Natural killer cell treated with Interleukin-12 subunit alpha and Interleukin-12 subunit beta and Interleukin-15 and Interleukin-18, amount 100 ng/mL, for 72 hours (primary cell): Measurements from ENCODE around the gene SGSH. TPM values are rescaled to one million over a fixed set of nuclear protein-coding genes. Genes with fewer than 3 reads are reported as not detected.

Experiments used
- ATAC-seq, 2 donors: fragments of 150-1000 bp; cut with Tn5 transposase in 1 of 2; sonication (Bioruptor Pico), chemical (Tn5 transposase) in 1 of 2; 2 replicates each; pipeline ENCODE4 v1.10.0; 2021
- DNase-seq: peaks from one replicate; pipeline ENCODE4 v3.0.0; 2022; ENCODE audit warnings: low spot score
- H3K27ac Mint-ChIP-seq, 2 donors: 1 replicate in 1 of 2; 2 replicates in 1 of 2; pipeline ENCODE4 v1.8.0; 2022; ENCODE audit warnings: mixed read lengths in 2 of 2, mild to moderate bottlenecking in 1 of 2, moderate library complexity in 1 of 2
- H3K27me3 Mint-ChIP-seq, 2 donors: 1 replicate in 1 of 2; 2 replicates in 1 of 2; pipeline ENCODE4 v1.8.0; 2022; ENCODE audit warnings: mixed read lengths in 2 of 2
- H3K36me3 Mint-ChIP-seq: one replicate; pipeline ENCODE4 v1.8.0; 2022; ENCODE audit warnings: mixed read lengths
- H3K4me1 Mint-ChIP-seq, 2 donors: 1 replicate in 1 of 2; 2 replicates in 1 of 2; pipeline ENCODE4 v1.8.0; 2022; ENCODE audit warnings: low read depth in 2 of 2, mixed read lengths in 2 of 2, mild to moderate bottlenecking in 1 of 2
- H3K4me3 Mint-ChIP-seq: one replicate; pipeline ENCODE4 v1.8.0; 2022; ENCODE audit warnings: mixed read lengths
- H3K9me3 Mint-ChIP-seq: 2 replicates; pipeline ENCODE4 v1.8.0; 2022; ENCODE audit warnings: mixed read lengths
- total RNA-seq, 2 donors: library from RNA; stranded (reverse); gene quantifications; one replicate each; pipeline ENCODE4 v1.2.3, GENCODE V29; 2022

Gene SGSH
- total RNA-seq = 10 to 100 TPM in 1 of 2 donors, 1 to 10 TPM in 1; 9.9 to 32.4 TPM

DNA sequence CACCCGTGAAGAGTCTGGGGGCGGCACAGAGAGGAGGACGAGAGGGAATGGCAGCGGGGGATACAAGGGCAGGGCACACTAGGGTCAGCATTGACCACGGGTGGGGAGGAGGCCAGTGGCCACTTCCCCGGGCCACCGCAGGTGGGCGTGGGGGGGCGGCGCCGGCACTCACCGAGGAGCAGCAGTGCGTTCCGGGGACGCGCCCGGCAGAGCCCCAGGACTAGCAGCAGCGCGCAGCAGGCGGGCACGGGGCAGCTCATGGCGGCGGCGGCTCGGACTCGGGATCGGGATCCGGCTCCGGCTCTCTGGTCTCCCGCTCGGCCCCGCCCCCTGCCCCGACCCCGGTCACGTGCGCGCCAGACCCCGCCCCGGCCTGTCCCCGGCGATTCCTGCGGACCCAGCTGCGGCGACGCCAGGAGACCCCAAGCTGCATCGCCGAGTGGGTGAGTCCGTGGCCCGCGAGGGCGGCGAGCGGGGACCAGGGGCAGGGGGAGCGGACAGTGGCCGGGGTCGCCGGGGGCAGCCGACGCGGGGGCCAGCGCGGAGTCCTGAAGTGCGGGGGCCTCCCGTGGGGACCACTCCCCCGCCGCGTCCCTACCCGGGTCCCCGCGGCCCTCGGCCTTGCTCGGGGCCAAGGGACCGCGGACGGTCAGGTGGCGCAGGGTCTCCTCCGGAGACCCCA, at the start of gene SGSH, which contains the start of gene SLC26A11:
Gene SGSH (minus strand): TSS at position 280 of the 682 bp plus-strand sequence. CDS start 20 bp downstream, at position 260.
Gene SLC26A11 (plus strand): TSS at position 374 of the 682 bp plus-strand sequence. CDS start 1,134 bp downstream, outside the sequence.
- peak within 1 kb of the TSS; percentile 88 for H3K4me3 Mint-ChIP-seq
- peaks cover 27 to 31% of the 10 kb centered on the region in 2 donors for H3K4me1 Mint-ChIP-seq
- DNase-seq (no peak), ATAC-seq (peak; percentile 63 to 65)
- H3K27me3 Mint-ChIP-seq = no peaks in the 10 kb centered on the region
- H3K36me3 Mint-ChIP-seq = no peaks in the 10 kb centered on the region
- no peaks in the 10 kb centered on the region for H3K9me3 Mint-ChIP-seq
- peak within 1 kb of the TSS; percentile 80 to 83 for H3K27ac Mint-ChIP-seq

DNA sequence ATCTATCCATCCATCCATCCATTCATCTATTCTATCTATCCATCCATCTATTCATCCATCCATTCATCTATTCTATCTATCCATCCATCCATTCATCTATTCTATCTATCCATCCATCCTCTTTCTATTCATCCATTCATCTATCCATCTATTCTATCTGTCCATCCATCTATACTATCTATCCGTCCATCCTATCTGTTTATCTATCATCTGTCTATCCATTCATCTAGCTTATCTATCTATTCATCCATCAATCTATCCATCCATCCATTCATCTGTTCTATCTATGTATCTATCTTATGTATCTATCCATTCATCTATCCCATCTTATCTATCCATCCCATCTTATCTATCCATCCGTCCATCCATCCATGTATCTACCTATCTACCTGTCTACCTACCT, 49.3 kb upstream of the SGSH start:
- H3K27ac Mint-ChIP-seq = no peak overlapping the region
- no peaks in the 10 kb centered on the region for H3K27me3 Mint-ChIP-seq
- peaks cover 32% of the 10 kb centered on the region for H3K36me3 Mint-ChIP-seq
- DNase-seq (no peak), ATAC-seq (no peak)
- H3K4me3 Mint-ChIP-seq = no peak overlapping the region
- H3K4me1 Mint-ChIP-seq = peaks cover 23 to 30% of the 10 kb centered on the region in 2 donors
- no peaks in the 10 kb centered on the region for H3K9me3 Mint-ChIP-seq

DNA sequence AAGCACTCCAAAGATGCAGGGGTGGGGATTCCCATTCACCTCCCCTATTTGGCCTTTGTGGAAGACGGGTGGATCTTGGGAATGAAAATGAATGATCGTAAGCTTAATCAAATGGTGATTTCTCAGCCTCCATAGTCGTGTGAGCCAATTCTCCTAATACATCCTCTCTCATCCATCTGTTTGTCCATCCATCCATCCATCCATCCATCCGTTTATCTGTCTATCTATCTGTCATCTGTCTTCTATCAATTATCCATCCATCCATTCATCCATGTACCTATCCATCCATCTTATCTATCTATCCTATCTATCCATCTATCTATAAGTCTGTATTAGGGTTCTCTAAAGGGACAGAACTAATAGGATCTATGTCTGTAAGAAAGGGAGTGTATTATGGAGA, 48.3 kb upstream of the SGSH start:
- no peak overlapping the region for H3K27ac Mint-ChIP-seq
- H3K4me3 Mint-ChIP-seq = no peak overlapping the region
- DNase-seq (no peak), ATAC-seq (no peak)
- H3K27me3 Mint-ChIP-seq = no peaks in the 10 kb centered on the region
- H3K4me1 Mint-ChIP-seq = peaks cover 17 to 24% of the 10 kb centered on the region in 2 donors
- H3K36me3 Mint-ChIP-seq = peaks cover 29% of the 10 kb centered on the region
- H3K9me3 Mint-ChIP-seq = no peaks in the 10 kb centered on the region

DNA sequence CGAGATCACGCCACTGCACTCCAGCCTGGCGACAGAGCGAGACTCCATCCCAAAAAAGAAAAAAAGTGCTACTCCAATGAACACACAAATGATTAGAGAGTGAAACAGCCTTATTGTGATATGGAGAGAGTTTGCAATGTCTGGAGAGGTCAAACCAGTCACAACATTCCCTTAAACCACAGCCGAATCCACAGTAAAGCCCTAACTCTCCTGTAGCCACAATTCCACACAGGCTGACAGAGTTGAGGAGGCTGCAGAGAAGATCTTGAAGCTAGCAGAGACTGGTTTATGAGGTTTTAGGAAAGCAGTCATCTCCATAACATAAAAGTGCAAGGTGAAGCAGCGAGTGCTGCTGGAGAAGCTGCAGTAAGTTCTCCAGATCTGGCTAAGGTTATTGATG, 47.3 kb upstream of the SGSH start:
- no peaks in the 10 kb centered on the region for H3K9me3 Mint-ChIP-seq

DNA sequence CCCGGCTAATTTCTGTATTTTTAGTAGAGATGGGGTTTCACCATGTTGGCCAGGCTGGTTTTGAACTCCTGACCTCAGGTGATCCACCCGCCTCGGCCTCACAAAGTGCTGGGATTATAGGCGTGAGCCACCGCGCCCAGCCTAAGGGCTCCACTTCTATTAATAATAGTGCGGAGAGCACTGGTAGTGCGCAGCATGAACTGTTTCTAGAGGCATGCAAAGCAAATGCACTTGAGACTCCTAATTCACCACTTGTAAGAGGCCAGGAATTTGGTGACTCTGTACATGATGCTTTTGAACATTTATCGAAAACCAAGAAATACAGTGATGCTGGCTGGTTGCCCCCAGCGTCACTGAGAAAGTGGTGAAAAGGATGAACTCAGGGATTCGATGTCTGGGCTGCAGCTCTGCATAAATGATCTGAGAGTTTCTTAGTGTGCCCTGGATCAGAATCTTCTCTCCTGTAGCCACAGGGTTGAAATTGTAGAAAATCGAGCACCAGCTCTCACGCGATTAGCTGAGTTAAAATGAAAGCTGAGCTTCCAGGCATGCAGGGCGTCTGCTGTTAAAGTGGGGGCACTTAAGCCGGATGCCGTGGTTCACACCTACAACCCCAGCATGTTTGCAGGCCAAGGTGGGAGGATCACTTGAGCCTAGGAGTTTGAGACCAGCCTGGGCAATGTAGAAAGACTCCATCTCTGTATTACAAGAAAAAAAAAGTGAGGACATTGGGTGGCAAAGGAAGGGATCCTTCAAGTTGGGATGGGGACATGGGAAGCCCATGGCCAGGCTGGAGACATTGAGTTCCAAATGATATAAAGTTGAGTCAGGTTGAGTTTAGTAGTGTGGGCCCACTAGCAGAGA, 45.3 kb upstream of the SGSH start:
- Mint-ChIP-seq H3K36me3 (peaks cover 23% of the 10 kb centered on the region), H3K4me1 (peaks cover 24 to 33% of the 10 kb centered on the region in 2 donors), H3K4me3 (peak overlapping the region; percentile 92), H3K27me3 (no peaks in the 10 kb centered on the region), H3K27ac (no peak overlapping the region), H3K9me3 (no peaks in the 10 kb centered on the region)
- ATAC-seq (peak; percentile 61 to 62), DNase-seq (peak; percentile 90)

More for the DNA sequence above, 47.3 kb upstream of the SGSH start:
- Mint-ChIP-seq H3K27ac (no peak overlapping the region), H3K4me3 (no peak overlapping the region), H3K36me3 (peaks cover 29% of the 10 kb centered on the region), H3K27me3 (no peaks in the 10 kb centered on the region), H3K4me1 (peaks cover 18 to 20% of the 10 kb centered on the region in 2 donors)
- ATAC-seq = no peak
- DNase-seq = no peak

DNA sequence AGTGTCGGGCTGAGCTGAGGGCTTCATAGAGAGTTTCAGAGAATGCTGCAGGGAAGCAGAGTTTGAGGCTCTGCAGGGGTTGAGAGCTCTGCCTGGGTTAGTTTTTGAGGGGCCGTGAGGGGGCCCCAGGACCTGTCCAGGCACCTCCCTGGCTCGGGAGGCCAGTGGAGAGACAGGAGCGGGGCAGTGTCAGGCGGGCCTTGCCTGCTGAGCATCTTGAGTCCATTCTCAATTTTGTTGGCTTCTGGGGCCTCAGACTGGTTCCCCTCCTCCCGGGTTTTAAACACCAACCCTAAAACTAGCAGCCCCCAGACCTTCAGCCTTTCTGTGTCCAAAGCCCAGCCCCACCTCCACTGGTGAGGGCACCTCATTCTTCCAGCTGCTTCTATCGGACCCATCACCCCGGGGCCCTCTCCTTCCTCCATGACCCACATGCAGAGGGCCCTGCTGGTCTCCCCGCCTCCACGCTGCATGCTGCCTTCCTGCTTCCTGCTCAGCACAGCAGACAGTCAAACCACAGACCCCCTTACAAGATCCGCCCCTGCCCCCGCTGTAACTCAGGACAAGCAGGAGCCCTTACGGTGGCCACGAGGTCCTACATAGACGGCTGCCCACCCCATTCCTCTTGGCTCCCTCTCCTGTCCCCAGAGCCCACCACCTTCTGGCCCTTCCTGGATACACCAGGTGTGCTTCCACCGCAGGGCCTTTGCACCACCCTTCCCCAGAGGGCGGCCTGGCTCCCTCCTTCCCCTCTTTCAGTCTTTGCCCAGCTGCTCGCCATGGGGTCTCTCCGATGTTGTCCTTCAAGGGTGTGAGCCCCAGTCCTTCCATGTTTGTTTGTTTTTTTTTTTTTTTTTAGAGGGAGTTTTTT, 44.3 kb upstream of the SGSH start:
- DNase-seq (peak; percentile 82), ATAC-seq (peak; percentile 2 to 39)
- H3K9me3 Mint-ChIP-seq = no peaks in the 10 kb centered on the region
- H3K4me3 Mint-ChIP-seq = peak overlapping the region; percentile 92
- H3K36me3 Mint-ChIP-seq = peaks cover 23% of the 10 kb centered on the region
- H3K27ac Mint-ChIP-seq = no peak overlapping the region
- H3K4me1 Mint-ChIP-seq = peaks cover 27 to 38% of the 10 kb centered on the region in 2 donors
- no peaks in the 10 kb centered on the region for H3K27me3 Mint-ChIP-seq

DNA sequence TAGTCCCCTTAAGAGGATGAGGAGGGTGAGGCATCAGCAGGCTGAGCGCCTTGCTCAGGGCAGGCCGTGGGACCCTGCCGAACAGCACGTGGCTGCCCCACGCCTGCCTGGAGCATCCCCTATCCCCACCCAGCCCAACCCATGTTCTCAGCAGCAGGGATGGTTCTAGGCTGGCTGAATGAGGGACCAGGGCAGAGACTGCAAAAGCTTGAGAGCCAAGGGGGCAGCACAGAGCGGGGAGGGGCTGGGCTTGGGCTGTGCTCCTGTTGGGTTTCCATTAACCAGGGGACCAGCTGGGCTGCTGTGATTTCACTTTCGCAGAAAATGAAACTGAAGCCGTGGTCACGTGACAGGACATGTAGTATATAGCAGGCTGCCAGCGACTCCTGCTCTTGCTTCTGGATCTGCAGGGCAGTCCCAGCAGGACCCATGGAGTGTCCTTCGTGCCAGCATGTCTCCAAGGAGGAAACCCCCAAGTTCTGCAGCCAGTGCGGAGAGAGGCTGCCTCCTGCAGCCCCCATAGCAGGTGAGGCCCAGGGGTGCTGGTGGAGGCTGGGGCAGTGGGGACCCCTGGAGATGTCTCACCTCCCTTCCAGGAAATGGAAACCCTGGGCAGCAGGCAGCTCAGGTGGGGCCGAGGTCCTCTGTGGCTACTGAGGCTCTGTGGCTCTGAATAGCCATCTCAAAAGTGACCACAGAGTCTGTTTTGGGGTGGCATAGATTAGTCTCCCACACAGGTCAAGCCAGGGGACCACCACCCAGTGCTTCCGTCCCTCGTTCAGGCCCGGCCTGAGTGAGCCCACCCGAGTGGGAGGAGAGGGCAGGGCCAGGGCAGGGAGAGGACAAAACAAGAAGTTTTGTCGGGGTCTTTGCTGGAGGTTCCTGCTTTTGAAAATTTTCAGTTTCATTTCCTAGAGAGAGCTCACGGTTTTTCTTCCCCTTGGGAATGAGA, 43.4 kb upstream of the SGSH start:
- H3K27ac Mint-ChIP-seq = no peak overlapping the region
- H3K4me3 Mint-ChIP-seq = peak overlapping the region; percentile 92
- peaks cover 32 to 44% of the 10 kb centered on the region in 2 donors for H3K4me1 Mint-ChIP-seq
- ATAC-seq (peak; percentile 57 to 75), DNase-seq (peak; percentile 95)
- no peaks in the 10 kb centered on the region for H3K9me3 Mint-ChIP-seq
- H3K36me3 Mint-ChIP-seq = peaks cover 23% of the 10 kb centered on the region
- H3K27me3 Mint-ChIP-seq = no peaks in the 10 kb centered on the region

DNA sequence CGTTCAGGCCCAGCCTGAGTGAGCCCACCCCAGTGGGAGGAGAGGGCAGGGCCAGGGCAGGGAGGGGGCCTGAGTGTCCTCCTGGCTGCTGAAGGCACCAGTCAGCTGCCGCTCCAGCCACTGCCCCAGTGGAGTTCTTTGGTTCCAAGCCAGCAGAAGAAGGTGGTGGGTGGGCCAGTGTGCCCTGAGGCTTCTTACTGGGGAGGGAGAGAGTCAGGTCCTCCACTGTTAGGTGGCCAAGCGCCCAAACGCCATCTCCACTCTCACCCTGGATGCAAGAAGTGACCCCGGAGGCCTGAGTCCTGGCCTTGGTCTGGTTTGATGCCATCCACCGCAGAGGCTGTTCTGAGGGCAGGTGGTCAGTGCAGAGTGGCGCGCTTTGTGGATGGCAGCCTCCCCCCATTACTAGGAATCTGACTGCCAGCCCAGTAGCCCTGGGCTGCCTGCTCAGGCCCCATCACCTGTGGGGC, 42.7 kb upstream of the SGSH start:
- no peak for ATAC-seq

DNA sequence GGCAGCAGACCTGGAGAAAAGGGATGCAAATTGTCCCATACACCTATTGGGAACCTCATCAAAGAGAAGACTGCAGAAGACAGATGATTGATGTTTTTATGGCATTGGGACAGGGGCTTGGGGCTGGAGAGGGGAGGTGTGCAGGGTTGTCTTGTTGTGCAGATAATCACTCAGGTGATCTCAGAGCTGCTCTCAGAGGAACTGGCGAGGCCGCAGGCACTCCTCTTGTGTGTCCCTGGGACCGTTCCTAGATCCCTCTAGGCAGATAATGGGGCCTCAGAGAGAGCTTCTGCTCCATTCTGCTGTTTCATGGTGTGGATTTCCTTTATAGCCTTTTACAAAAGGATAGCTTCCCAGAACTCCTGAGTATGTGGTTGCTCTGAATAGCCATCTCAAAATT, 42.2 kb upstream of the SGSH start:
- no peak for DNase-seq
- ATAC-seq = no peak
- Mint-ChIP-seq H3K27me3 (no peaks in the 10 kb centered on the region), H3K4me3 (peak overlapping the region; percentile 90), H3K4me1 (peaks cover 41 to 53% of the 10 kb centered on the region in 2 donors), H3K9me3 (no peaks in the 10 kb centered on the region), H3K36me3 (peaks cover 19% of the 10 kb centered on the region), H3K27ac (peak overlapping the region in 1 of 2 donors; percentile 97)

More for the DNA sequence above, 42.7 kb upstream of the SGSH start:
- peak overlapping the region in 1 of 2 donors; percentile 97 for H3K27ac Mint-ChIP-seq
- H3K27me3 Mint-ChIP-seq = no peaks in the 10 kb centered on the region
- H3K9me3 Mint-ChIP-seq = no peaks in the 10 kb centered on the region
- H3K36me3 Mint-ChIP-seq = peaks cover 23% of the 10 kb centered on the region
- peaks cover 39 to 52% of the 10 kb centered on the region in 2 donors for H3K4me1 Mint-ChIP-seq
- DNase-seq = no peak
- peak overlapping the region; percentile 90 for H3K4me3 Mint-ChIP-seq

DNA sequence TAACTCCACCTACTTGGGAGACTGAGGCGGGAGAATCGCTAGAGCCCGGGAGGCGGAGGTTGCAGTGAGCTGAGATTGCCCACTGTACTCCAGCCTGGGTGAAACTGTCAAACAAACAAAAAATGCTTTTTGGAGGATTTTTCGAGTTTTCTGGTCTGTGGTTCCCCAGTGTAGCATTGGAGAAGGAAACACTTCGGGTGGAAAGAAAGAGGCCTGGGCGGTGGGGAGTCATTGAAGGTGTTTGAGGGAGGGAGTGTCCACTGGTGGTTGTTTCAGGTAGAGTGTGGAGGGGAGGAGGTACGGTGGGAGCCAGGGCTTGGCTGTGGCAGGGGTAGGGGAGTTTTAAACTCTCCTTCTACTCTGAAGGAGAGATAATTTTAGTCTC, 41.8 kb upstream of the SGSH start:
- Mint-ChIP-seq H3K27ac (peak overlapping the region in 1 of 2 donors; percentile 97), H3K27me3 (no peaks in the 10 kb centered on the region), H3K9me3 (no peaks in the 10 kb centered on the region), H3K4me1 (peaks cover 40 to 50% of the 10 kb centered on the region in 2 donors), H3K36me3 (peaks cover 18% of the 10 kb centered on the region), H3K4me3 (peak overlapping the region; percentile 90)
- DNase-seq = no peak
- ATAC-seq = no peak

DNA sequence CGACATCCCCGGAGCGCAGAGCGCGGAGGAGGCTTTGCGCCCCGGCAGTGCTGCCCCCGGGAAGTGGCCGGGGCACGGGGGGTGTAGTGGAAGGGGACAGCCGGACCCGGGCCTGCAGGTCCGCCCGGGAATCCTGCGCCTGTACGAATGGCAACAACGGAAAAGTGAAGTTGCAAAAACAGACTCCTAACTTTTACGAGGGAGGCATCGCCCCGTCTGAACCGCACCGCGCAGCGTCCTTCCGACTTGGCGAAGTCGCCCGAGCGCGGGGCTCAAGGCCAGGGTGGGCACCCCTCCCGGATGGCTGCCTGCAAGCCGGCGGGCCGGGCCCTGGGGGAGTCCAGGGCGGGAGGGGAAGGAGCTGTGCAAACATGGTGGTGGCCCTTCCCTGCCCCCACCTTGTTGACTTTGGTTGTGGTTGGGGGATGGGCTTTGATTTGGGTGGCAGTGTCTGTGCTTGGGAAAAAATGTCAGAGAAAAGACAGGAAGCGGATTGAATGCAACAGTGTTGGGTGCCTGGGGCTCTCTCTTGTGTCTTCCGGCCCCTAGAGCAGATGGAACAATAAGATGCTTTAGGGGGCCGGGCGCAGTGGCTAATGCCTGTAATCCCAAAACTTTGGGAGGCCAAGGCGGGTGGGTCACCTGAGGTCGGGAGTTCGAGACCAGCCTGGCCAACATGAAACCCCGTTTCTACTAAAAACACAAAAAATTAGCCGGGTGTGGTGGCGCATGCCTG, 41.2 kb upstream of the SGSH start:
- Mint-ChIP-seq H3K36me3 (peaks cover 18% of the 10 kb centered on the region), H3K4me3 (peak overlapping the region; percentile 90), H3K27ac (peak overlapping the region in 1 of 2 donors; percentile 97), H3K9me3 (no peaks in the 10 kb centered on the region), H3K4me1 (peaks cover 43 to 53% of the 10 kb centered on the region in 2 donors), H3K27me3 (no peaks in the 10 kb centered on the region)
- DNase-seq = peak; percentile 79
- peak; percentile 11 to 25 for ATAC-seq

DNA sequence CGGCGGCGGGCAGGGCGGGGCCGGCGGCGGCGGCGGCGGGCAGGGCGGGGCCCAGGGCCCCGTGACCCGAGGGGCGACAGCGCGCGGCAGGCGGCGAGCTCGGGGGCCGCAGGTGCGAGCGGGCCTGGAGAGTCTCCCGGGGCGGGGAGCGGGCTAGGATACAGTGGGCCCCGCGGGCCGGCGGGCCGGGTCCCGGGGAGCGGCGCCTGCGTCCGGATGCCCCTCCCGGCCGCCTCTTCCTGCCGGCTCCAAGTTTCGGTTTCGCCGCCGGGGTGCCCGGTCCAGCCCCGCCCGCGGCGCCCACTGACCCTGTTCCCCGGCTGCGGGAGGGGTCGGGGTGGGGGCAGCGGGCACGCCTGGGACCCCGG, 40.6 kb upstream of the SGSH start, which contains the start of gene RNF213:
Gene RNF213 (plus strand): TSS at position 62 of the 368 bp plus-strand sequence. CDS start 2,830 bp downstream, outside the sequence.
- Mint-ChIP-seq H3K36me3 (peaks cover 15% of the 10 kb centered on the region), H3K9me3 (no peaks in the 10 kb centered on the region), H3K27me3 (no peaks in the 10 kb centered on the region), H3K4me1 (peaks cover 42 to 52% of the 10 kb centered on the region in 2 donors), H3K27ac (peak within 1 kb of the TSS; percentile 100), H3K4me3 (peak within 1 kb of the TSS; percentile 90)
- ATAC-seq (peak; percentile 37 to 68), DNase-seq (peak; percentile 87)
